GM21576 (cell line): ENCODE results near the gene PDHB.
A peak's percentile ranks its signal among the peaks of the same experiment; 100 is the strongest.
"Not testable (repeated sequence)": the region's sequence is repeated elsewhere in the genome, so short reads cannot be mapped to it uniquely, and the experiment has no call there.

Source experiments
- ATAC-seq: cut with Tn5 transposase; IDR thresholded peaks from one replicate; pipeline ENCODE4 v1.9.1; 2021; ENCODE audit warnings: mild to moderate bottlenecking, moderate library complexity; ENCODE audit not compliant: unreplicated experiment

PDHB gene

DNA sequence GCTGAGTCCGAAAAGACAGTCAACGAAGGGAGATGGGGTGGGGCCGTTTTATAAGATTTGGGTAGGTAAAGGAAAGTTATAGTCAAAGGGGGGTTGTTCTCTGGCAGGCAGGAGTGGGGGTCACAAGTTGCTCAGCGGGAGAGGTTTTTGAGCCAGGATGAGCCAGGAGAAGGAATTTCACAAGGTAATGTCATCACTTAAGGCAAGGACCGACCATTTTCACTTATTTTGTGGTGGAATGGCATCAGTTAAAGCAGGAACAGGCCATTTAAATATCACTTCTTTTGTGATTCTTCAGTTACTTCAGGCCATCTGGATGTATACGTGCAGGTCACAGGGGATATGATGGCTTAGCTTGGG, 7.3 kb upstream of the PDHB start:
- not testable (repeated sequence) for ATAC-seq

GRCh38 chr3:58437276-58437675, 3.6 kb upstream of the PDHB start:
- ATAC-seq = not testable (repeated sequence)

GRCh38 chr3:58434990-58435389, 1.4 kb upstream of the PDHB start:
- ATAC-seq = no peak

DNA sequence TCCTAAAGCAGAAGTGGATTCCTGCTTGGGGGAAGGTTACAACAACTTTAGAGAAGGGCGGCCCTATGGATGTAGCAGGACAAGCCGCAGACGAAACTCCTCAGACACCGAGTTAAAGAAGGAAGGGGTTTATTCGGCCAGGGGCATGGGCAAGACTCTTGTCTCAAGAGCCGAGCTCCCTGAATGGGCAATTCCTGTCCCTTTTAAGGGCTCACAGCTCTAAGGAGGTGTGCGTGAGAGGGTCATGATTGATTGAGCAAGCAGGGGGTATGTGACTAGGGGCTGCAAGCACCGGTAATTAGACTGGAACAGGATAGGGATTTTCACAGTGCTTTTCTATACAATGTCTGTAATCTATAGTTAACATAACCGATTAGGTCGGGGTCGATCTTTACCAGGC, 879 bp upstream of the PDHB start:
- no peak for ATAC-seq

- no peak for ATAC-seq
Measured at GRCh38 chr3:58434168-58434504, 504 bp upstream of the PDHB start.

DNA sequence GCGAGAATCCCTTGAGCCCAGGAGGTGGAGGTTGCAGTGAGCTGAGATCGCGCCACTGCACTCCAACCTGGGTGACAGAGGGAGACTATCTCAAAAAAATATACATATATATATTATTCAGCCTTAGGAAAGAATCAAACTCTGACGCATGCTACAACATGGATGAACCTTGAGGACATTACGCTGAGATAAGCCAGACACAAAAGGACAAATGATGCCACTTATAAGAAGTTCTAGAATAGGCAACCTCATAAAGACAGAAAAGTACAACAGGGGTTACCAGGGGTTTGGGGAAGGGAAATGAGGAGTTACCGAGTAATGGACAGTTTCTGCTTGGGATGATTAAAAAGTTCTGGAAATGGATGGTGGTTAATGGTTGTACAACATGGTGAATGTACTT, 727 bp downstream of the PDHB start:
- no peak for ATAC-seq

DNA sequence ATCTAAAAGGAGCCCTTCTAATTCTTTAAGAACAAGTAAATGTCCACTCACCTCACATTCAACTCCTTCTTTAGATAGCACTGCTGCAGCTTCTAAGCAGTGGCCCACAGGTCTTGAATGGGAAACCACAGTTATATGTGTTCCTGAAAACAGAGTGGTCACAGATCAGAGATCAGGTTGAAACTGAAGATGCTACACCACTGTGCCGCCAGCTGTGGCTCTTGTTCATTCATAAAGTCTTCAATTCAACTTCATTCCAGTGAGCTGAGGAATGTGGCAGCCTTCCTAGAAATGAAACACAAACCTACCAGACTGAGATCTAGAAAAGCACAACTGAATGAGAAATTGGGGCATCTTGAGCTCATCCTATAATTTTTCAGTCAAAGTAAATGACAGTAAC, 4.0 kb downstream of the PDHB start:
- ATAC-seq = peak; percentile 53

DNA sequence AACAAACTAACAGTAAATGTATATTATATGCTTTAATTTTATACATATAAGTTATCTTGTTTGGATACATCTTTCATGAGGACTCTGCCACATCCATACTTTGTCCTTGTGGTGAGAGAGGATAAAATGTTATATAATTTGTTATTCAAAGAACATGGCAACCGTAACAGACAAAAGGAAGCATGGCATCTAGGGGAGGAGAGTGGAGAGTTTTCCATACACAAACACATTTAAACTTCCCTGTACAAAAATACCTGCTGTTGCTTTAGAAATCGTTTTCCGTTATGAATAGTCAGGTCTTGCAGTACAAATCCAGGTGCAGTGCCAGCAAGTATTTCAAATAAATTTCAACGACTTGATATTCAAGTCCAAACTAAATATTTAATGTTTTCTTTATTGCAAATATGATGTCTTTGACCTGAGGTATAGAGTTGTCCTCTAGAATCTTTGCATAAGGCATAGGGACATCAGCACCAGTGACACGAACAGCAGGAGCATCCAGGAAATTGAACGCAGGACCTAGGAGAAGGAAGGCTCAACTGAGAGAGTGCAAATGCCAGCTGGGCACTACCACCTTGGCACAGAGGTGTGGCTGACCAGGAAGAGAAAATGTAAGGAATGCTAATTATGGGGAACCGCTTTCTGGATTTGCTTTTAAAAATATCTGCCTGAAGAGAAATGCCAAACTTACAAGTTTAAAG, 5.8 kb downstream of the PDHB start:
- ATAC-seq = no peak

GRCh38 chr3:58425782-58426181, 7.8 kb downstream of the PDHB start:
- no peak for ATAC-seq

DNA sequence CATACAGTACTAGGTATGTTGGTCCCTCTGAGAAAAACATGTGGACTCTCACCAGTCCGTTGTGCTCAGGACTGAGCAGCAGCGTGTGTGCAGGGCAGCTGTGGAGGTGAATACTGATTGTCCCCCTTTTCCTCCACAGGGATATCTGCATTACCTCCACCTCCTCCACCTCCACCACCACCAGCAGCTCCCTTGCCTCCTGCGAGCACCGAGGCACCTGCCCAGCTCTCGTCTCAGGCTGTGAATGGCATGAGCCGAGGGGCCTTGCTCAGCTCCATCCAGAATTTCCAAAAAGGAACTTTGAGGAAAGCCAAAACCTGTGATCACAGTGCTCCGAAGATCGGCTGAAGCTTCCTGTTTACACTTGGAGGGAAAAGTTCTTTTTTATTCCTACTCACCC, 9.0 kb downstream of the PDHB start:
- ATAC-seq = no peak

DNA sequence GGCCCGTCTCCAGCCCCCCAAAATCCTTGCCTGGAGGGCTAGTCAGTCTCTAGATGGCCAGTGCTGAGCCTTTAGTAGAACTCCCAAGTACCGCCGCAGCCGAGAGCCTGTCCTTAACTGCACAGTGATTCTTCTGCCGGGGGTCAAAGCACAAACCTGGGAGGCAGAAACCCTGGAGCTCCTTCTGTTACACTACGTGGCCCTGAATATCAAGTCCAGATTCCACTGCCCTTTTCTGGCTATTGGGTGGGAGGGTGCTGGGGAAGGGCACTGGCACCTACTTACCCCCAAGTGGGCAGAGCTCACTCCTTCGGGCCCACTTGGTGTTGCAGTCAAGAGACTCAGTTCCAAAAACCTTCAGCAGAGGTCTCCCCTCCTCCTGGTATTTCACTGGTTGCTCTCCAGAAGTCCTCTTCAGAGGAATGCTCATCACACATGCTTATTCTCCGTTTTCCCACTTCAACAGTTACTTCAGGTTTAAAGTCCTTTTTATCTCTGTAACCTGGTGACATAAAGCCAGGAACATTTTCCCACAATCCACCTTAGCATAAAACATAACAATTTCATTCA, 10.8 kb downstream of the PDHB start:
- no peak for ATAC-seq

GRCh38 chr3:58421004-58421403, 12.6 kb downstream of the PDHB start:
- ATAC-seq = peak; percentile 42

DNA sequence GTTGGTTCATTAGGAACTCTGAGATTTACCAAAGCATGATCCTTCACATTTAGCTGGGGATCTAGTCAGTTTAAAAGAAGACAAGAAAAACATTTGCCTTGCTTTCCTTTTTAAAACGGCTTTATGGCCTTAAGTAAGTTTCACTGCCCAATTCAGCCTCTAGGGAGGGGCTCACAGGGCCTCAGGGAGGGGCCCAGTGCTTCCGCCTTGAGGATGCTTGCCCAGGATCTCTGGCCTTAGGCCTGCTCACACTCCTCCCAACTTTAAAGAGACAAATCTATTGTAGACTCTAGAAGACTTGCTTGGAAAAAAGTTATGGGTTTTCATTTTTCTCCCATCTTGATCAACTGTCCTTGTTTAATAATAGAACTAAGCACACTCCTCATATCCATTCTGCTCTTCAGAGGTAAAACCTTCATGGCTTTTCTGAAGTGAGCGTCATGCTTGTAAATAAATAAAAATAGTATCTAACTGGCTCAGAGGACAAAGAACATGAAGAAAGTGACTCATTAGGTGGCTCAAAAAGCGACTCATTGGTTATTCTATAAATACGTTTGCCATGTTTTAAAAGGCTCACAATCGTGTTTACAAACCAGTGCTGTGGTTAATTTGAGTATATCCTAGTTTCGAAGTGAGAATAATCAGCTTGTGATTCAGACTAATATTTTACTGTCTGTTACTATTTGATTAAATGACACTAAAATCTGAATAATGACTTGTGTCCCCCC, 13.7 kb downstream of the PDHB start:
- no peak for ATAC-seq

DNA sequence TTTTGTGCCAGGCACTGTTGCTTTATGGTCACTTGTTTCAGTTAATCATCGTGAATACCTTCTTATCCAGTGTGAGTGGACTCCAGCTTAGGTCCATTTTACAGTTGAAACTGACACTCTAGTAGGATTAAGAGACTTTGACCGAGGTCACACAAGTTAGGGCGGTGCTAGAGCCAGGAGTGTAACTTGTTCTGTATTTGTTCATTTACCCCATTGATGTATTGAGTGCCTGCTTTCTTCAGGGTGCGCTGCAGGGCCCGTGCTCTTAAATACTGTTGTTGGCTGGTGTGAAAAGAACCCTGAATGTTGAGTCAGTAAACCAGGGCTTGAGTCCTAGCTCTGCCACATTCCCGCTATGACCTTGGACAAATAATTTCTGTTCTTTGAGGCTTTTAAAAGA, 15.4 kb downstream of the PDHB start:
- ATAC-seq = no peak

DNA sequence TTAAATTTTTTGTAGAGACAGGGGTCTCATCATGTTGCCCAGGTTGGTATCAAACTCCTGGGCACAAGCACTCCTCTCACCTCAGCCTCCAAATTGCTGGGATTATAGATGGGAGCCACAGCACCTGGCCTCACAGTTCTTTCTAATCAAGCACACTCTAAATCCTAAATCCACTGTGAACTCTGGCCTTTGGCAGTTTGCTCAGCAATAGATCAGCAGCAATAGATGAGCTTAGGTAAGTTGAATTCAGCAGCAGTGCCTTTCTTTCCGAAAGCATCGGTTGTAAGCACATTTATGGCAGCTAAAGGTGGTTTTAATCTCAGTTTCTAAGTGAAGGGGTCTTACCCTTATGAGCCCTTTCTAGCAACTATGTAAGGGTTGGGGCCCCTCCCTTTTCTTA, 16.6 kb downstream of the PDHB start:
- no peak for ATAC-seq

DNA sequence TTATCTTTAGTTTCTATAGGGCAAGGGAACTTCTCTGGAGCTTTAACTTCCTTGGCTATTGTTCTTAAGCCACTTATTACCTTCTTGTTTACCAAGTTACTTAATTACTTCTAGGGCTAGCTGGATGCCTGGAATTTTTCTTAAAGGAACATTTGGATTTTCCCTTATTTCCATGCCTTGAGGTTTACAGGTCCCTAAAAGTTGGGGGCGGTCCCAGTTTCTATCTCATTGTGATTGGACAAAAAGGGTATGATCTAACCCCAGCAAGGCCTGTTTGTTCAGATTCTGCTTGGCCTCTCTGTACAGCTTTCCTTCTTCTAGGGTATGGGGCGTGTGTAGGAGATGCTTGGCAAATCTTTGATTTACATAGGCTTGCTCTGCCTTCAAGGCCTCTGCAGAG, 17.4 kb downstream of the PDHB start:
- no peak for ATAC-seq

DNA sequence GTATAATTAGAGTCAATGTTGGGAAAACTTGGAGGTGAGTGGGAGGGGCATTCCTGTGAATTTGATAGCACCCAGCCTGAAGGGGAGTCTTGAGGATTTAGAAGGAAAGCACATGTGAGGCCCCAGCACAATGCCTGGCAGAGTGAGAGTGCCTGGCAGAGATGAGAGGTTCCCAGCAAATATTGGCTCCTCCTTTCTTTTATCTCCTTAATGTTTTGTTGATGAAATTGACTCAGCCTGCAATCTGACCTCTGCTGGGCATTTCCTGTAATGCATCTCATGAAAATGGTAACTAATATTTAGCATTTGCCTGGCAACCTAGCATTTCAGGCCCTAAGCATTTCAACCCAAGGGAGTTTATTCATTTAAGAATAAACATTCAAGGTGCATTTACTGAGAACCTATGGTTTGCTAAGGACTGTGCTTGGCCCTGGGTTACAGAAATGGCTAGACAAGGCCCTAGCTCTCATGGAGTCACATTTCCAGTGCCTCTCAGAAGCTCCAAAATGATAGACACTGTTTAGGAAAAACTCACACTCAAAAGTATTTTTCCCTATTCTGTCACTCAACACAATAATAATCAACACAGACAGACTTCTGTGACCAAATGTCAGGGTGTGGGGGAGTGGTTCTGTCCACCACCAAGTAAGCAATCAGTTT, 19.0 kb downstream of the PDHB start:
- ATAC-seq = no peak

DNA sequence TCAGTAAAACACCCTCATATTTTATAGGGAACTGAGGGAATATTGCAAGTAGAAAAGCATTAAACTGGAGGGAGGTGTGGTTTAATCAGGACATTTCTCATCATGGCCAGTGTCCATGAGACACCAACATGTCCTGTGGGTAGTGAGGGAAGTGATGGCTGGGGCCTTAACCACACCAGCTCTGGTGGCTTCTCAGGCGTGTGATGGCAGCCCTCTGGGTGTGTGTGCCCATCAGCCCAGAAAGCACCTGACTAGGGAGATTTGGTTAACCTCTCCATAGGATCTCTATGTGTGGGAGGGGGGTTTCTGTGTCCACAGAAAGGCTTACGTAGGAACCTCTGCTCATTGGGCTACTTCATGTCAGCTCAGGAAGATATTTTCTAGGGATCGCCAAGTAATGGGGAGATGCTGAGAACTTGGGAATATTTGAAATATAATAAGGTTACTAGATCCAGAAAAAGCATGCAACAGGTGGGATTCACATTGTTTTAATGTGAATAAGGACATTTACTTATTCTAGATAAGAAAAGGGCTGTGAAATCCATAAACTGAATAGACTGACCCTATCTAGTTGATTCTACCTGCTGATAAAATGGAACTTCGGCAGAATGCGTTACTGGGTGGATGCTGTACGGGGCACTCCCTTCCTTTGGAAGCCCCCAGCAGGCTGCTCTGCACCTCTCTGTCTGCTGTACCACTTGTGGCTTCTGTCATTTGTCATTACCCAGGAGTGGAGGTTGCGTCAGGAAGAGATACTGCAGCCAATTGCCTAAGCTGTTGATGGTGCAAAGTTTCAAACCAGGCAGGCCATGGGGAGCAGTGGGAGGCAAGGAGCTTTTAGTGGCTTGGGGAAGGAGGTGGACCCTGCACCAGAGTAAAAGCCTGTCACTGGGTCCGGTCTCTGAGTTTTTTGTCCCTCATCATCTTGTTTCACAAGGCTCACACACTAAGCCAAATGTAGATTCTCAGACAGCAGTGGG, 21.5 kb downstream of the PDHB start:
- ATAC-seq = no peak

GRCh38 chr3:58411036-58411435, 22.6 kb downstream of the PDHB start:
- ATAC-seq = no peak

- no peak for ATAC-seq
Measured at GRCh38 chr3:58409663-58410062, 24.0 kb downstream of the PDHB start.

GRCh38 chr3:58408906-58409305, 24.7 kb downstream of the PDHB start:
- no peak for ATAC-seq
